ENCODE results near the gene UNC13A. TPM values are rescaled to one million over a fixed set of nuclear protein-coding genes. Genes with fewer than 3 reads are reported as not detected.

Gene UNC13A
- total and polyA plus RNA-seq, 2 of the 8 experiments (the other 6 are each of a cell fraction or from before 2014, with no cell fraction given) = 13.1 to 47.6 TPM

DNA sequence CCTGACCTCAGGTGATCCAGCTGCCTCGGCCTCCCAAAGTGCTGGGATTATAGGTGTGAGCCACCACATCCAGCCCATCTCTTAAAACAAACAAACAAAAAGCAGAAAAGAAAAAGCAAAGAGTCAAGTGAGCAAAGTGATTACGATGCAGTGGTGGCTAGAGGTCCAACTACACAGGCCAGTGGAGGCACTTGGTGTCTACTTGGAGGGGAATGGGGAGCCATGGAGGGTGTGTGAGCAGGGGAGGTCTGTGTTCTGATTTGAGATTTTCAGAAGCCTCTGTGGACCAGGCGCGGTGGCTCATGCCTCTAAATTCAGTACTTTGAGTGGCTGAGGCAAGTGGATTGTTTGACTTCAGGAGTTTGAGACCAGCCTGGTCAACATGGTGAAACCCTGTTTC lies 126.1 kb downstream of the UNC13A start (continued):
- TF ChIP-seq, protein P1, sequence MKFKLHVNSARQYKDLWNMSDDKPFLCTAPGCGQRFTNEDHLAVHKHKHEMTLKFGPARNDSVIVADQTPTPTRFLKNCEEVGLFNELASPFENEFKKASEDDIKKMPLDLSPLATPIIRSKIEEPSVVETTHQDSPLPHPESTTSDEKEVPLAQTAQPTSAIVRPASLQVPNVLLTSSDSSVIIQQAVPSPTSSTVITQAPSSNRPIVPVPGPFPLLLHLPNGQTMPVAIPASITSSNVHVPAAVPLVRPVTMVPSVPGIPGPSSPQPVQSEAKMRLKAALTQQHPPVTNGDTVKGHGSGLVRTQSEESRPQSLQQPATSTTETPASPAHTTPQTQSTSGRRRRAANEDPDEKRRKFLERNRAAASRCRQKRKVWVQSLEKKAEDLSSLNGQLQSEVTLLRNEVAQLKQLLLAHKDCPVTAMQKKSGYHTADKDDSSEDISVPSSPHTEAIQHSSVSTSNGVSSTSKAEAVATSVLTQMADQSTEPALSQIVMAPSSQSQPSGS (IDR thresholded peaks at IDR 0.05; ENCODE audit: low read length) = no peak
- TF ChIP-seq, protein P2, sequence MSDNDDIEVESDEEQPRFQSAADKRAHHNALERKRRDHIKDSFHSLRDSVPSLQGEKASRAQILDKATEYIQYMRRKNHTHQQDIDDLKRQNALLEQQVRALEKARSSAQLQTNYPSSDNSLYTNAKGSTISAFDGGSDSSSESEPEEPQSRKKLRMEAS (IDR thresholded peaks at IDR 0.05) = no peak
- TF ChIP-seq MAFK (IDR thresholded peaks at IDR 0.05; ENCODE audit: low read depth, low read length) = no peak
- TF ChIP-seq, protein P3, sequence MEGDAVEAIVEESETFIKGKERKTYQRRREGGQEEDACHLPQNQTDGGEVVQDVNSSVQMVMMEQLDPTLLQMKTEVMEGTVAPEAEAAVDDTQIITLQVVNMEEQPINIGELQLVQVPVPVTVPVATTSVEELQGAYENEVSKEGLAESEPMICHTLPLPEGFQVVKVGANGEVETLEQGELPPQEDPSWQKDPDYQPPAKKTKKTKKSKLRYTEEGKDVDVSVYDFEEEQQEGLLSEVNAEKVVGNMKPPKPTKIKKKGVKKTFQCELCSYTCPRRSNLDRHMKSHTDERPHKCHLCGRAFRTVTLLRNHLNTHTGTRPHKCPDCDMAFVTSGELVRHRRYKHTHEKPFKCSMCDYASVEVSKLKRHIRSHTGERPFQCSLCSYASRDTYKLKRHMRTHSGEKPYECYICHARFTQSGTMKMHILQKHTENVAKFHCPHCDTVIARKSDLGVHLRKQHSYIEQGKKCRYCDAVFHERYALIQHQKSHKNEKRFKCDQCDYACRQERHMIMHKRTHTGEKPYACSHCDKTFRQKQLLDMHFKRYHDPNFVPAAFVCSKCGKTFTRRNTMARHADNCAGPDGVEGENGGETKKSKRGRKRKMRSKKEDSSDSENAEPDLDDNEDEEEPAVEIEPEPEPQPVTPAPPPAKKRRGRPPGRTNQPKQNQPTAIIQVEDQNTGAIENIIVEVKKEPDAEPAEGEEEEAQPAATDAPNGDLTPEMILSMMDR (IDR thresholded peaks at IDR 0.05; ENCODE audit: control extremely low read depth in 1 of 3, insufficient read depth in 1 of 3, low read depth in 1 of 3, low read length in 3 of 3) = no peak
